Osteoblast (primary cell): ENCODE results near the gene TNRC18. TPM values are rescaled to one million over a fixed set of nuclear protein-coding genes. Genes with fewer than 3 reads are reported as not detected.

Experiments used
- DNase-seq: peaks from one replicate; pipeline ENCODE4 v3.0.0; 2011; ENCODE audit warnings: low spot score, mixed read lengths; ENCODE audit not compliant: insufficient read length; ENCODE audit errors: missing footprints
- H2AFZ ChIP-seq: 2 replicates; pipeline ENCODE4 v1.6.0; 2011; ENCODE audit warnings: mild to moderate bottlenecking, low read length
- H3K27ac ChIP-seq: 2 replicates; pipeline ENCODE4 v1.5.1; 2011; ENCODE audit warnings: mild to moderate bottlenecking, low read depth, low read length, moderate library complexity
- H3K27me3 ChIP-seq: 2 replicates; pipeline ENCODE4 v1.6.0; 2012; ENCODE audit warnings: mild to moderate bottlenecking, control low read depth, inconsistent platforms, low read length, moderate library complexity; ENCODE audit not compliant: insufficient read depth
- H3K36me3 ChIP-seq: 2 replicates; pipeline ENCODE4 v1.5.1; 2011; ENCODE audit warnings: mild to moderate bottlenecking, low read length, control low read depth, moderate library complexity; ENCODE audit not compliant: insufficient read depth
- H3K4me1 ChIP-seq: 2 replicates; pipeline ENCODE4 v1.5.1; 2011; ENCODE audit warnings: mild to moderate bottlenecking, low read length, control low read depth, moderate library complexity; ENCODE audit not compliant: insufficient read depth
- H3K4me2 ChIP-seq: 2 replicates; pipeline ENCODE4 v1.6.0; 2011; ENCODE audit warnings: mild to moderate bottlenecking, low read length; ENCODE audit not compliant: insufficient read depth
- H3K4me3 ChIP-seq: fragments of 200-600 bp; sonication (generic); 3 replicates; pipeline ENCODE4 v1.5.1; 2012; ENCODE audit warnings: mild to moderate bottlenecking, low read length, inconsistent platforms; ENCODE audit not compliant: insufficient read depth
- H3K79me2 ChIP-seq: 2 replicates; pipeline ENCODE4 v1.6.0; 2012; ENCODE audit warnings: mild to moderate bottlenecking, low read length, control low read depth, inconsistent platforms; ENCODE audit not compliant: insufficient read depth
- H3K9me3 ChIP-seq: 2 replicates; pipeline ENCODE4 v1.5.1; 2011; ENCODE audit warnings: low read depth, low read length, control low read depth
- H4K20me1 ChIP-seq: 2 replicates; pipeline ENCODE4 v1.6.0; 2012; ENCODE audit warnings: mild to moderate bottlenecking, low read length, control low read depth; ENCODE audit not compliant: insufficient read depth
- total RNA-seq: library from RNA; depleted of rRNA; stranded (reverse); fragments of >200 nt; gene quantifications from 2 replicates; pipeline ENCODE4 v1.2.3, GENCODE V29; 2012
- TF ChIP-seq, protein P1 (sequence below): IDR thresholded peaks from 2 replicates; pipeline ENCODE4 v1.5.1; 2011; ENCODE audit warnings: mild to moderate bottlenecking, low read depth, low read length, moderate library complexity; ENCODE audit errors: extremely low read depth

The TNRC18 gene
- total RNA-seq, 1 donor = 83.6 TPM

DNA sequence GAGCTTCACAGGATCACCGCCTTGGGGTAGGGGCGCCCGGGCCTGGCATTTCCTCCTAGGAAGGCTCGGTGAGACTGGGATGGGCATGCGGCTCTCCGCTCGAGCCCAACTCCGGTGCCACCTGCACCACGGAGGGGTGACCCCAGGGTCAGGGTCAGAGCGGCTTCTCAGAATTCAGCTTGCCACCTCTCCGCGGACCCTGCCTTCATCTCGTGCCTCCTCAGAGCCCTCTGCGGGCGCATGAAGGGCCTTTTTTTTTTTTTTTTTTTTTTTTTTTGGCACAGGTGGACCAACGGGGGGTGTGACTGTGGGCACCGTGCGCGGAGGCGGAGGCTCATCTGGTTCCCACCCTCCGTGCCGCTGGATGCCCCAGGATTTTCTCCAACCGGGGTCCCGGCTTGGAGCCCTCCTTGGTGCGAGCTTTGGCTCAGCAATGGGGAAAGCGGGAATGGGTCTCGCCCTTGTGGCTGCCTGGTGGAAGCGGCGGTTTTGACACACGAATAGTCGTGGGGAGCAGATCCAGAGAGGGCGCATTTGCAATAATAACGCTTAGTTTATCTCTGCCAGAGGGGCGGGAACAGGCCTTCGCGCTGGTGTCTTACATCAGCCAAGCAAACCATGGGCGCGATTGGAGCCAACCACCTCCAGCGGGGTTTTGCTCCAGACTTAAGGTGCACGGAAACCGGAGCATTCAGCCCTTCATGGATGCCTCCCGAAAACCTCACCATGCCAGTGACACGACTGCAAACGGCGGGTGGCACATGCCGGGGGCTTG is 5.0 kb upstream of the TNRC18 start:
- Histone ChIP-seq H3K27me3 (no peaks in the 10 kb centered on the region), H3K4me3 (peak overlapping the region; percentile 96), H3K9me3 (no peaks in the 10 kb centered on the region), H4K20me1 (peaks cover 6% of the 10 kb centered on the region), H3K36me3 (peaks cover 11% of the 10 kb centered on the region), H3K4me2 (peak overlapping the region; percentile 96), H2AFZ (peak overlapping the region; percentile 77), H3K79me2 (peaks cover 88% of the 10 kb centered on the region), H3K27ac (peak overlapping the region; percentile 85), H3K4me1 (peaks cover 14% of the 10 kb centered on the region)
- DNase-seq = peak; percentile 93
- TF ChIP-seq, protein P1, sequence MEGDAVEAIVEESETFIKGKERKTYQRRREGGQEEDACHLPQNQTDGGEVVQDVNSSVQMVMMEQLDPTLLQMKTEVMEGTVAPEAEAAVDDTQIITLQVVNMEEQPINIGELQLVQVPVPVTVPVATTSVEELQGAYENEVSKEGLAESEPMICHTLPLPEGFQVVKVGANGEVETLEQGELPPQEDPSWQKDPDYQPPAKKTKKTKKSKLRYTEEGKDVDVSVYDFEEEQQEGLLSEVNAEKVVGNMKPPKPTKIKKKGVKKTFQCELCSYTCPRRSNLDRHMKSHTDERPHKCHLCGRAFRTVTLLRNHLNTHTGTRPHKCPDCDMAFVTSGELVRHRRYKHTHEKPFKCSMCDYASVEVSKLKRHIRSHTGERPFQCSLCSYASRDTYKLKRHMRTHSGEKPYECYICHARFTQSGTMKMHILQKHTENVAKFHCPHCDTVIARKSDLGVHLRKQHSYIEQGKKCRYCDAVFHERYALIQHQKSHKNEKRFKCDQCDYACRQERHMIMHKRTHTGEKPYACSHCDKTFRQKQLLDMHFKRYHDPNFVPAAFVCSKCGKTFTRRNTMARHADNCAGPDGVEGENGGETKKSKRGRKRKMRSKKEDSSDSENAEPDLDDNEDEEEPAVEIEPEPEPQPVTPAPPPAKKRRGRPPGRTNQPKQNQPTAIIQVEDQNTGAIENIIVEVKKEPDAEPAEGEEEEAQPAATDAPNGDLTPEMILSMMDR = peak; percentile 26

- Histone ChIP-seq H3K36me3 (no peaks in the 10 kb centered on the region), H2AFZ (peak overlapping the region; percentile 37), H3K79me2 (peaks cover 89% of the 10 kb centered on the region), H3K4me2 (peak overlapping the region; percentile 96), H3K4me3 (peak overlapping the region; percentile 96), H3K4me1 (peaks cover 14% of the 10 kb centered on the region), H4K20me1 (peaks cover 10% of the 10 kb centered on the region), H3K27me3 (no peaks in the 10 kb centered on the region), H3K9me3 (no peaks in the 10 kb centered on the region), H3K27ac (peak overlapping the region; percentile 96)
- DNase-seq = no peak
- TF ChIP-seq, protein P1 = no peak
These were observed 2.5 kb upstream of the TNRC18 start for GRCh38 chr7:5426226-5426475.

GRCh38 chr7:5425507-5426225 is 2.0 kb upstream of the TNRC18 start:
- Histone ChIP-seq H3K27me3 (no peaks in the 10 kb centered on the region), H3K27ac (peak overlapping the region; percentile 96), H4K20me1 (peaks cover 12% of the 10 kb centered on the region), H2AFZ (peak overlapping the region; percentile 37), H3K79me2 (peaks cover 89% of the 10 kb centered on the region), H3K9me3 (no peaks in the 10 kb centered on the region), H3K4me2 (peak overlapping the region; percentile 96), H3K4me1 (peaks cover 14% of the 10 kb centered on the region), H3K4me3 (peak overlapping the region; percentile 96), H3K36me3 (no peaks in the 10 kb centered on the region)
- TF ChIP-seq, protein P1 = no peak
- DNase-seq = peak; percentile 93
